Measurements from ENCODE around the gene CLCF1.
A peak's percentile ranks its signal among the peaks of the same experiment; 100 is the strongest.

CLCF1 gene

GRCh38 chr11:67372993-67373647, at the start of gene CLCF1:
CLCF1 (minus strand) TSS chr11:67373598; CDS start chr11:67373539, 59 bp downstream.
- no peak for DNase-seq (ENCODE audit: low read depth in 2 of 2)

DNA sequence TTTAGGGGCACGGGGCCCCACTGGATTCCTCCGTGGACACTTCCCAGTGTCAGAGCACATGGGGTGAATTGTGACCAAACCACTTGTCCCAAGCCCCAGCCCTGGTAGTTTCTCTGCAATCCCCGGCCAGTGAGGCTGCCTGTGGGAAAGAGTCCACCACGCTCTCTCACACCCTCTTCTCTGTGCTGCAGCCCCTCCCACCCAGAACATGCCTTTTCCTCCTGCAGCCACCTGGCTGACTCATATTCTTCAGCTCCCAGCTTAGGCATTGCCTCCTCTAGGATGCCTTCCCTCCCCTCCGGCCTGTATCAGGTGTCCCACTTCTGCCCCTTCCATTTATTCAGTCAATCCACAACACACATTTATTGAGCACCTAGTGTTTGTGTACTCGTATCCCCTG, 49.5 kb upstream of the CLCF1 start:
- no peak for DNase-seq (ENCODE audit: low read depth in 2 of 2)

DNA sequence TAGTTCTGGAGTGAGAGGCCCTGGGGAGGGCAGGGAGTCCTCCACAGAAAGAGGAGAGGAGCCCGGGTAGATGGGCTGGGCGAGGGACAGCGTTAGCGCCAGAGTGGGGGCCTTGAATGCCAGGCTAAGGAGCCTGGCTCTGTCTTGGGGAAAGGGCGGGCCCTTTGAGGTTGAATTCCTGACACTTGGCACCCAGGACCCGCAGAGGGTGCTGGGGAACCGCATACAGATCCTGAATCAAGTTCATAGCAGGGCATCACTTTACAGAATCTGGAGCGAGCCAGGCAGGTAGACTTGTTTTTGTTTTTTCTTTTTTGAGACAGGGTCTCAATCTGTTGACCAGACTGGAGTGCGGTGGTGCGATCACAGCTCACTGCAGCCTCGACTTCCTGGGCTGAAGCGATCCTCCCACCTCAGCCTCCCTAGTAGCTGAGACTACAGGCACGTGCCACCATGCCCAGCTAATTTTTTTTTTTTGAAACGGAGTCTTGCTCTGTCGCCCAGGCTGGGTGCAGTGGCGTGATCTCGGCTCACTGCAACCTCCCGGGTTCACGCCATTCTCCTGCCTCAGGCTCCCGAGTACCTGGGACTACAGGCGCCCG, 48.1 kb upstream of the CLCF1 start:
- DNase-seq (ENCODE audit: low read depth in 2 of 2) = no peak

- DNase-seq (ENCODE audit: low read depth in 2 of 2) = peak; percentile 99
Measured at GRCh38 chr11:67420646-67421429, 47.4 kb upstream of the CLCF1 start.

DNA sequence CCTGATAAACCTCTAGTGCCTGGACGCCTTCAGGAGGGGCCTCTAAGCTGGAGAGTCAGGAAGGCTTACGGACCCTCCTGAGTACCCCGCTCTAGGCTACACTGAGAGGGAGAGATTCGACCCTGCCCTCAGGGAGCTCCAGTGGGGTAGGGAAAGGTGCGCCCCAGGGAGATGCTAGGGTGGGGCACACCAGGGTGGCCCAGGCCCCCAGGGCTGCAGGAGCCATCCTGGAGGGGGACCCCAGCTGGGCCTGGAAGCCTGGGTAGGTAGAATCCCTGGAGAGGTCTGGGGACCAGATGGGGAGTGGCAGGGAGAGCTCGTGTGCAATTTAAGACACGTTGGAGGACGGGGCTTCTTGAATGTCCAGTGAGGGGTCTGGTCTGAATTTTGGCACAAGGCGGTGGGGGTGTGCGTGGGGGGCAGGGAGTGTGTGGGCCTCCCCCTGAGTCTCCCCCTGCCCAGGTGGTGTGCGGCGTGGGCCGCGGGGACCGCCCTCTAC, 46.8 kb upstream of the CLCF1 start:
- DNase-seq (ENCODE audit: low read depth in 2 of 2) = no peak

DNA sequence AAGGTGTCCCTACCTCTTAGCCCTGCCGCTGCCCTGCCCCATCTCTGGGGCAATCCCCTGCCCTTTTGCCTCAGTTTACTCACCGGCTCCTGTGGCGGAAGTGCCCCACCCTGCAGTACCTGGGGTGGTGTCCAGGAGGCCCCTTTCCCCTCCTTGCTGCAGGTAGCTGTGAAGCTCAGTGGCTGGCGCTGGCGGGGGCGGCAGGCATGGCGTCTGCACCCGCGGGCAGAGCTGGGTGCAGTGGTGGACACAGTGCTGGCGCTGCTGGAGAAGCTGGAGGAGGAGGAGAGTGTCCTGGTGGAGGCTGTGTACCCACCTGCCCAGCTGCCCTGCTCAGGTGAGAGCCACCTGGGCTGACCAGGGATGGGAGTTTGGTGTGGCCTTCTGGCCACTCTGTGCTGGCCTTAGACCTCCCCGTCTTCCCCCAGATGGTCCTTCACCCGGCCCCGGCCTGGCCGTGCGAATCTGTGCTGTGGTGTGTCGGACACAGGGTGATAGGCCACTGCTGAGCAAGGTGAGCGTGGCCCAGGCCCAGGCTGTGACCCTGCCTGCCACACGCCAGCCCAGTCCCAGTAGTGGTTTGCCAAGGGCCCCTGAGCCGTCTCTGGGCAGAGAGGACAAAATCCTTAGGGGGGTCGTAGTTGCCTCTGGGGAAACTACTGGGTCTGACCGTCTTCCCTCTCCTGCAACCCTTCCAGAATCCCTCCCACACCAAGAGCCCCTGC, 46.1 kb upstream of the CLCF1 start:
- no peak for DNase-seq (ENCODE audit: low read depth in 2 of 2)

DNA sequence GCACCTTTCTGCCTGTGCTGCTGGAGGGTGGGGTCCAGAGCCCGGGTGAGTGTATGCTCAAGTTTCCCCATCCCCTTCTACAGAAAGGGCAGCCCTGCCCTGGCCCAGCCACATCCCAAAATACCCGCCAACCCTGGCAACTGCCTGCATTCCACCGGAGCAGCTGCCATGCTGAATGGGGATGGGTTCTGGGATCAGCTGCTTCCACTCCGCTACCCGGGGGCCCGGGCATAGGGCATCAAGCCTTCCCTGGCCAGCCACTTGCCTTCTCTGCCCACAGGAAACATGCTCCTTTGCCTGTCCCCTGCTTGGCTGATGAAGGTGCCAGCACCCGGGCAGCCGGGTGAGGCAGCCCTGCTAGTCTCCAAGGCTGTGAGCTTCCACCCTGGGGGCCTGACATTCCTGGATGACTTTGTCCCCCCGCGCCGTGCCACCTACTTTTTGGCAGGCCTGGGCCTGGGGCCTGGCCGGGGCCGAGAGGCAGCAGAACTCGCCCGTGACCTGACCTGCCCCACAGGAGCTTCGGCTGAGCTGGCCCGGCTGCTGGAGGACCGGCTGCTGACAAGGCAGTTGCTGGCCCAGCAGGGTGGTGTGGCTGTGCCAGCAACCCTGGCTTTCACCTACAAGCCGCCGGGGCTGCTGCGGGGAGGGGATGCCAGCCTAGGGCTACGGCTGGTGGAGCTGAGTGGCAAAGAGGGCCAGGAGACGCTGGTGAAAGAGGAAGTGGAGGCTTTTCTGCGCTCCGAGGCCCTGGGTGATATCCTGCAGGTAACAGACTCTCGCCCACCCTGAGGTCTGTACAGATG, 45.3 kb upstream of the CLCF1 start:
- no peak for DNase-seq (ENCODE audit: low read depth in 2 of 2)

GRCh38 chr11:67417425-67417824, 44.0 kb upstream of the CLCF1 start:
- DNase-seq (ENCODE audit: low read depth in 2 of 2) = no peak

- peak in 1 of 2 donors; percentile 73 for DNase-seq (ENCODE audit: low read depth in 2 of 2)
Measured at GRCh38 chr11:67416416-67417335, 43.3 kb upstream of the CLCF1 start.

GRCh38 chr11:67415501-67416304, 42.3 kb upstream of the CLCF1 start, which contains the start of gene CARNS1:
CARNS1 (plus strand) TSS chr11:67415678; CDS start chr11:67416200, 522 bp downstream.
- no peak for DNase-seq (ENCODE audit: low read depth in 2 of 2)

DNA sequence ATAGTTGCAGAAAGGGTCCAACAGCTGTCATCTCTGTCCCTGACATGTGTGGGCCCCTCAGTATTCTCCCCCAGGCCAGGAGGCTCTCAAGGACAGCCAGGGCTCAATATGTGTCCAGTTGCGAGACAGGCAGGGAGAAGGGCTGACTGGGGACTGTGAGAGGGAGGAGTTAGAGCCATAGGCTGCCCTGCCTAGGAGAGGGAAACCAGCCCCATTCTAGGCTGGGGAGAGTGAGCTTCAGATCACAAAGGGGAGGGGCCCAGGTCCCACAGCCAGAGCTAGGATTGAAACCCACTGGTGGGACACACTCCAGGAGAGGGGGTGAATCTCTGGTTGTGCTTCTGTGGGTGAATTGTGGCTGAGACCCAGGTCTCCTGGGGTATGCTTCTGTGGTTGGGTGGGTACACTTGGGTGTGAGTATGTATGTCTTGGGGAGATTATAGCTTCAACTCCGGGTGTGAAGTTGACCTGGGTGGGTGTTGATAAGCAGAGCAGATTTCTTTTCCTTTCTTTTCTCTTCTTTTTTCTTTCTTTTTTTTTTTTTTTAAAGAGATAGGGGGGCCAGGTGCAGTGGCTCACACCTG, 40.0 kb upstream of the CLCF1 start:
- no peak for DNase-seq (ENCODE audit: low read depth in 2 of 2)

DNA sequence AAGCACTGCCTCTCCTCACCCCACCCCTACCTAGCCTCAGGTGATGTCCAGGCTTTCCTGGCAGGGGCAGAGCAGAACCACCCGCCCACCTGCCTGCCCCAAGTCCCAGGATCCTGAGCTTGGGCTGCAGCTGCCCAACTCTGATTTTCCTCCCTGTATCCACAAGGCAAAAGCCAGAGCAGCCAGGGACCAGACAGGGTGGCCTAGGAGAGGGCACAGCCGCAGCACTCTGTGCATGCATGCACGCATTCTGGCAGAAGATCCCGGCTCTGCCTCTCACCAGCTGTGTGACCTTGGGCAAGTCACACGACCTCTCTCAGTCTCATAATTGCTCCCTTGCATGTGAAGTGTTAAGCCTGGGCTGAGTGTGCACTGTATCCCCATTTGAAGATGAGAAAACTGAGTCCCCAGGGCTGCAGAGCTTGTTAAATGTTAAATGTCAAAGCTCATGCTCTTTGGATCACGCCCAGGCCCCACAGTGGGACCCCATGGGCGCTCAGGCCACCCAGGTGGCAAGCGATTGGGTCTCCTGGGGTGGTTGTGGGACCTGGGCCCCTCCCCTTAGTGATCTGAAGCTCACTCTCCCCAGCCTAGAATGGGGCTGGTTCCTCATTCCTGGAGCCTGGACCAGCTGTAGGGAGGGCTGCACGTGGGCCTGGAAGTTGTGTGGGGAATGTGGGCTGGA, 39.2 kb upstream of the CLCF1 start:
- DNase-seq (ENCODE audit: low read depth in 2 of 2) = no peak

GRCh38 chr11:67411785-67412152, 38.4 kb upstream of the CLCF1 start:
- DNase-seq (ENCODE audit: low read depth in 2 of 2) = no peak

- DNase-seq (ENCODE audit: low read depth in 2 of 2) = no peak
Measured at GRCh38 chr11:67410984-67411784, 37.8 kb upstream of the CLCF1 start.

DNA sequence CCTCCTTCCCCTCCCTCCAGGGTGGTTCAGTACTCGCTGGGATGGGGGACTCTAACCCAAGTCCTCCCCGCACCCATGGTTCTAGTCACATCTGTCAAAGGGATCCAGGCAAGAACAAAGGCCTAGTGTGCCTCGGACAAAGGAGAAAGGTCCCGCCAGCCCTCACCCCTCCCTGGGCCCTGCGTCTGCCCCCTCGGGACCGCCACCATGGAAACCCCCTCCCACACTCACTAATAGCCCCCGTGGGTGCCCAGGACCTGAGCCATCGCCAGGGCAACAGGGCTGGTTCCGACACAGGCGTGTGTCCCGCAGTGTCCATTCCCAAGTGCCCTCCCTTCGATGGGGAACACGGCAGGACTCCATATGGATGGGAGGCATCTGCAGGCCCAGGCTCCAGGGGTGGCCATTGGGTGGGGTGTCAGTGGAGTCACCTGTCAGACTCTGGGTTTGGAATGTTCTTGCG, 37.0 kb upstream of the CLCF1 start:
- no peak for DNase-seq (ENCODE audit: low read depth in 2 of 2)

- no peak for DNase-seq (ENCODE audit: low read depth in 2 of 2)
Measured at GRCh38 chr11:67409781-67410368, 36.5 kb upstream of the CLCF1 start.

DNA sequence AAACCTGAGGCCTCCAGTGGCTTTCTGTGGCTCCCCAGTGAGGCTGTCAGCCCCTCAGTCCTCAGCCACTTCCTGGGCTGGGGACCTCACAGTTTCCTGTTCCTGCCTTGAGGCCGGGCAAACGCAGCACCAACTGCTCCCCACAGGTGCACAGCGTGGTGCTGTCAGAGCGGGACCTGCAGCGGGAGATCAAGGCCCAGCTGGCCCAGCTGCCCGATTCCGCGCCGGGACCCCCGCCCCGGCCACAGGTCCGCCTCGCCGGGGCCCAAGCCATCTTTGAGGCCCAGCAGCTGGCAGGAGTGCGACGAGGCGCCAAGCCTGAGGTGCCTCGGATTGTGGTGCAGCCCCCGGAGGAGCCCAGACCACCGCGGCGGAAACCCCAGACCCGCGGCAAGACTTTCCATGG, 35.9 kb upstream of the CLCF1 start:
- peak; percentile 51 to 62 for DNase-seq (ENCODE audit: low read depth in 2 of 2)

Measured in stimulated activated CD8-positive, alpha-beta memory T cell treated with anti-CD3 and anti-CD28 coated beads, Interleukin-2, amount 100 ng/mL, for 1 hour (primary cell).